Peyer's patch (tissue), 4 donors: Measurements from ENCODE around the gene C1orf216.

Experiments
- CTCF ChIP-seq, 6 experiments: fragments of 450-650 bp in 4 of 6; fragments of 200-600 bp in 2 of 6; sonication (generic) in 1 of 6; IDR thresholded peaks; one replicate each; pipeline ENCODE4 v1.5.1; 2017 to 2019; ENCODE audit warnings: antibody characterized with exemption in 6 of 6, mild to moderate bottlenecking in 3 of 6, moderate library complexity in 1 of 6
- POLR2A ChIP-seq, 2 donors: fragments of 450-650 bp; IDR thresholded peaks; one replicate each; pipeline ENCODE4 v1.5.1; 2017; ENCODE audit warnings: antibody characterized with exemption in 2 of 2, mild to moderate bottlenecking in 2 of 2, moderate library complexity in 2 of 2

- TF ChIP-seq POLR2A (IDR thresholded peaks at IDR 0.05) (no peak), CTCF (IDR thresholded peaks at IDR 0.05) (no peak)
These were observed 10.9 kb downstream of the C1orf216 start for GRCh38 chr1:35707601-35708440.
